GM19043 (cell line): ENCODE measurements around the gene CAD.

Source experiments
- ATAC-seq: cut with Tn5 transposase; IDR thresholded peaks from one replicate; pipeline ENCODE4 v1.9.1; 2021; ENCODE audit warnings: low read depth; ENCODE audit not compliant: unreplicated experiment

The CAD gene

DNA sequence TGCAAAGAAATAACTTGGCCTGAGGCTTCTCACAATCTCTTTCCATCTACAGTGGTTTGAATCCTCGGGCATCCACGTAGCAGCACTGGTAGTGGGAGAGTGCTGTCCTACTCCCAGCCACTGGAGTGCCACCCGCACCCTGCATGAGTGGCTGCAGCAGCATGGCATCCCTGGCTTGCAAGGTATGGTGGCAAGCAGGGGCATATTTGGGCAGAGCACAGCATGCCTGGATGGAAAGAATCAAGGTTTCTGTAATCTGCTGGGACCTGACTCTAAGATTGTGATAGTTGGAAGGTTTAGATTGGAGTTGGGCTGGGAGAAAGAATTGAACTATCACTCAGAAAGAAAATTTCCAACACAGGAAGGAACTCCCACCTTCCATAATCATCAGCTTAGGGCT, 4.0 kb downstream of the CAD start:
- no peak for ATAC-seq

DNA sequence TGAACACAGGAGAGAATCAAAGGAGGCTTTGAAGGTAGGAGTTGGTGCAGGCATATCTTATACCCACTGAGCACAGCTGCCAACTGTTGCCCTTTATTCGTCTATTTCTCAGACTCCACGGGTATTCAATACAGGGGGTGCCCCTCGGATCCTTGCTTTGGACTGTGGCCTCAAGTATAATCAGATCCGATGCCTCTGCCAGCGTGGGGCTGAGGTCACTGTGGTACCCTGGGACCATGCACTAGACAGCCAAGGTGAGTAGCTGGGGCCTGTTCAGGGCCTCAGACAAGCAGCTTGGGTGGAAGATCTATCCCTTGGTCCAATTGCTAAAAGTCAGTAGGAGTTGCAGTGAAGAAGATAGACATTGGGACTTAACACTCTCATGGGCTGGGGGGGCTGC, 5.2 kb downstream of the CAD start:
- ATAC-seq, result no peak

DNA sequence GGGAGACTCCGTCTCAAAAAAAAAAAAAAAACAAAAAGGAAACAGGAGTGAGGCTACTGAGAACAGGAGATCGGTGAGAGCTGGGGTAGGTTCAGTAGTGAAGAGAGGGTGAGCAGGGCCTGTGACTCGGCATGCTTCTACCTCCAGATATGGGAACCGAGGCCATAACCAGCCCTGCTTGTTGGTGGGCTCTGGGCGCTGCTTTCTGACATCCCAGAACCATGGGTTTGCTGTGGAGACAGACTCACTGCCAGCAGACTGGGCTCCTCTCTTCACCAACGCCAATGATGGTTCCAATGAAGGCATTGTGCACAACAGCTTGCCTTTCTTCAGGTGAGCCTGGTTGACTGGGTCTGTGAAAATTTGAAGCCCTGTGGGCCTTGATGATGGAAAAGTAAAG, 6.2 kb downstream of the CAD start:
- no peak for ATAC-seq

DNA sequence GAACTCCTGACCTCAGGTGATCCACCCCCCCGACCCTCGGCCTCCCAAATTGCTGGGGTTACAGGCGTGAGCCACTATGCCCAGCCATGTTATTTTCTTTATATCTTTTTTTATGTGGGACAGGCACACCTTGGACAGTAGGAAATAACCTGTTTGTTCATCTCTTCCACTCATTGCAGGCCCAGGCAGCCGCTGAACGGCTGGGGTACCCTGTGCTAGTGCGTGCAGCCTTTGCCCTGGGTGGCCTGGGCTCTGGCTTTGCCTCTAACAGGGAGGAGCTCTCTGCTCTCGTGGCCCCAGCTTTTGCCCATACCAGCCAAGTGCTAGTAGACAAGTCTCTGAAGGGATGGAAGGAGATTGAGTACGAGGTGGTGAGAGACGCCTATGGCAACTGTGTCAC, 8.4 kb downstream of the CAD start:
- no peak for ATAC-seq

DNA sequence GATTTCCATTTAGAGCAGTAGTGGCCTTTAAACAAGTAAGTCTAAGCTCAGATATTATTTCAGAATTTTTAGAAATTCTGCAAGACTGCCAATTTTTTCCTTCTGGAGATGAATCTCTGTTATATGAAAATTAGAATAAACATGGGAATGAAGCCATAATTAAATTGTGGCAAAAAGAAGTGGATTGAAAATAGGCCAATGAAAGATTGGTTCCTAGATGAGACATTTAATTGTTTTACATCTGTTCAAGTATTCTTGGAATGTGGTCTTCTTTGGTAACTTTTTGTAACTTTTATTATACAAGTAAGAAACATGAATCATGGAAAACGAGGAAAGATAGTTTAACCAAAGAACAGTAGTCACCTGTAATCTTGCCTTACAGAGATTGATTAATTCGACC, 10.3 kb downstream of the CAD start:
- no peak for ATAC-seq

- no peak for ATAC-seq
These were observed 14.8 kb downstream of the CAD start for GRCh38 chr2:27231921-27232320.

DNA sequence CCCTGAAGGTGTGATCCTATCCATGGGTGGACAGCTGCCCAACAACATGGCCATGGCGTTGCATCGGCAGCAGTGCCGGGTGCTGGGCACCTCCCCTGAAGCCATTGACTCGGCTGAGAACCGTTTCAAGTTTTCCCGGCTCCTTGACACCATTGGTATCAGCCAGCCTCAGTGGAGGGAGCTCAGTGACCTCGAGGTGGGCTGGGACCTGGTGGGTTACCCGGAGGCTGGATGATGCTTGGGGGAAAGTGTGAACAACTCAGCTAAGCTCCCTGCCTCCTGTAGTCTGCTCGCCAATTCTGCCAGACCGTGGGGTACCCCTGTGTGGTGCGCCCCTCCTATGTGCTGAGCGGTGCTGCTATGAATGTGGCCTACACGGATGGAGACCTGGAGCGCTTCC, 16.2 kb downstream of the CAD start:
- no peak for ATAC-seq

GRCh38 chr2:27236136-27236535, 19.0 kb downstream of the CAD start:
- ATAC-seq, result no peak

DNA sequence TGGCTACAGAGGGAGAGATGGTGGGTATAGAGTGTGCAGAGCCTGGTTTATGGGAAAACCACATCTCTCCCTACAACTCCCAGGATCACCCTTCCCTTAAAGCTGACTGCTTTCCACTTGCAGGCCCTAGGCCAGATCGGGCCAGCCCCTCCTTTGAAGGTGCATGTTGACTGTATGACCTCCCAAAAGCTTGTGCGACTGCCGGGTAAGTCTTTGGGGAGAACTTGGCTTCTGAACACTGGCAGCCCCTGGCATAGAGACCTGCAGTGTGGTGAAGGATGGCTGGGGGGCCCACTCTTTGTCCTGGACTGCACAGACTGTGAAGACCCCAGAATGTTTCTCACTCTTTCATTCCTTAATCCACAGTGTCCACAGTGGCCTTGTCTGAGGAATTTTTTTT, 19.5 kb downstream of the CAD start:
- ATAC-seq, result no peak

DNA sequence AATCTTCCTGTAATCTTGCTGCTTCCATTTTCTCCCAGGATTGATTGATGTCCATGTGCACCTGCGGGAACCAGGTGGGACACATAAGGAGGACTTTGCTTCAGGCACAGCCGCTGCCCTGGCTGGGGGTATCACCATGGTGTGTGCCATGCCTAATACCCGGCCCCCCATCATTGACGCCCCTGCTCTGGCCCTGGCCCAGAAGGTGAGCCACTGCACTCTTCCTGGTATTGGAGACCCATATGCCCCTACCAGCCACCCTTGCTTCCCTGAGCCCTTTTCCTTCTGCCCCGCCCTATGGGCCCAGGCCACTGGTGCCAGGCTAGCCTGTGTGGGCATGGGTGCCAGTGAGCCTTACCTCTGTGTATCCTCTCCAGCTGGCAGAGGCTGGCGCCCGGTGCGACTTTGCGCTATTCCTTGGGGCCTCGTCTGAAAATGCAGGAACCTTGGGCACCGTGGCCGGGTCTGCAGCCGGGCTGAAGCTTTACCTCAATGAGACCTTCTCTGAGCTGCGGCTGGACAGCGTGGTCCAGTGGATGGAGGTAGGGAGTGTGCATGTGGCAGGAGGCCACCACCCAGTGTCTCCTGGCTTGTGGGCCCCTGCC, 20.3 kb downstream of the CAD start:
- no peak for ATAC-seq

GRCh38 chr2:27238976-27239375, 21.8 kb downstream of the CAD start:
- no peak for ATAC-seq

DNA sequence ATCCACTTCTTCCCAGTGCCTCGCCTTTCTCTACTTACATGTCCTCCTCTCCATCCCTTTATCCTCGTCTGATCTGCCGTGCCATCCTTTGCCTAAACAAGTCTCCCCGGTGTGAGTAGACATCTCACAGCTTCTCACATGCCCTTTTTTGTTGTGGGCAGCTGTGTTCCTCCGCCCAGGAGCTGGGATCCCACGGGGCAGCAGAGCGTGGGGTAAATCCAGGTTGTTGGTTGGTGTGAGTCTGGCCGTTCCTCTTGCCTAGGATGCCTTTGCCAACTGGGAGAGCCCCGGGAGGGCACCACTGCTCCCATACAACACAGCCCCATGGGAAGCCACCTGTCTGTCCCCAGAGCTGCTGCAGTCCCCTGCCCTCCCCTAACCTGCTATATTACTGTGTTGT, 23.2 kb downstream of the CAD start:
- no peak for ATAC-seq

GRCh38 chr2:27241761-27242613, 24.8 kb downstream of the CAD start:
- no peak for ATAC-seq

- ATAC-seq, result no peak
These were observed 25.4 kb downstream of the CAD start for GRCh38 chr2:27242614-27242951.

- no peak for ATAC-seq
These were observed 26.4 kb downstream of the CAD start for GRCh38 chr2:27243391-27244130.

- no peak for ATAC-seq
These were observed 27.9 kb downstream of the CAD start for GRCh38 chr2:27245116-27245515.

GRCh38 chr2:27245626-27246025, 28.5 kb downstream of the CAD start:
- ATAC-seq, result no peak

GRCh38 chr2:27247893-27248292, 30.7 kb downstream of the CAD start:
- no peak for ATAC-seq

GRCh38 chr2:27249159-27249890, 32.2 kb downstream of the CAD start:
- no peak for ATAC-seq

GRCh38 chr2:27249891-27250651, 32.9 kb downstream of the CAD start:
- no peak for ATAC-seq
